Karpas-422 (cell line): ENCODE data around the gene ANKRD16. TPM values are rescaled to one million over a fixed set of nuclear protein-coding genes. Genes with fewer than 3 reads are reported as not detected.

ENCODE experiments used
- DNase-seq: peaks from one replicate; pipeline ENCODE4 v3.0.0-alpha.2; 2015
- H2AFZ ChIP-seq: fragments of 200-600 bp; sonication (generic); 2 replicates; pipeline ENCODE4 v1.6.1; 2014; ENCODE audit warnings: antibody characterized with exemption, low read length, mixed read lengths
- H3K27ac ChIP-seq: fragments of 200-600 bp; sonication (generic); 2 replicates; pipeline ENCODE4 v1.5.1; 2014; ENCODE audit warnings: mild to moderate bottlenecking, low read length, moderate library complexity
- H3K27me3 ChIP-seq: fragments of 200-600 bp; sonication (generic); 2 replicates; pipeline ENCODE4 v1.6.1; 2014; ENCODE audit warnings: low read length, mixed read lengths
- H3K36me3 ChIP-seq: fragments of 200-600 bp; sonication (generic); 2 replicates; pipeline ENCODE4 v1.6.1; 2014; ENCODE audit warnings: low read length, mixed read lengths; ENCODE audit not compliant: insufficient read depth
- H3K4me1 ChIP-seq: fragments of 200-600 bp; sonication (generic); 2 replicates; pipeline ENCODE4 v1.6.1; 2014; ENCODE audit warnings: mild to moderate bottlenecking, low read length, mixed read lengths
- H3K4me2 ChIP-seq: fragments of 200-600 bp; sonication (generic); 2 replicates; pipeline ENCODE4 v1.6.1; 2014; ENCODE audit warnings: low read length, low read depth, mild to moderate bottlenecking; ENCODE audit not compliant: poor library complexity, severe bottlenecking
- H3K4me3 ChIP-seq: fragments of 200-600 bp; sonication (generic); 2 replicates; pipeline ENCODE4 v1.5.1; 2014; ENCODE audit warnings: mild to moderate bottlenecking, antibody characterized with exemption, low read length, mixed read lengths
- H3K79me2 ChIP-seq: fragments of 200-600 bp; sonication (generic); 2 replicates; pipeline ENCODE4 v1.6.1; 2014; ENCODE audit warnings: mild to moderate bottlenecking, low read length, mixed read lengths
- H3K9ac ChIP-seq: fragments of 200-600 bp; sonication (generic); 2 replicates; pipeline ENCODE4 v1.6.0; 2014; ENCODE audit warnings: low read length
- H3K9me2 ChIP-seq: fragments of 200-600 bp; sonication (generic), shearing (Covaris generic); replicated peaks from 2 replicates; pipeline ENCODE4 v1.6.0; 2014; ENCODE audit warnings: mild to moderate bottlenecking, low read length, moderate library complexity; ENCODE audit not compliant: insufficient read depth
- H3K9me3 ChIP-seq: fragments of 300-700, 200-600 bp; sonication (generic); 2 replicates; pipeline ENCODE4 v1.6.1; 2014; ENCODE audit warnings: low read length, mixed read lengths
- H4K20me1 ChIP-seq: fragments of 200-600 bp; sonication (generic); 2 replicates; pipeline ENCODE4 v1.6.1; 2014; ENCODE audit warnings: mild to moderate bottlenecking, antibody characterized with exemption, low read length, low read depth; ENCODE audit not compliant: insufficient read depth
- total RNA-seq: library from RNA; depleted of rRNA; stranded (reverse); fragments of >200 nt; shearing (Covaris generic); gene quantifications from 2 replicates; pipeline ENCODE4 v1.2.3, GENCODE V29; 2014; ENCODE audit warnings: low replicate concordance

The ANKRD16 gene
- total RNA-seq, 1 experiment from 2014 or later = 12.8 TPM

GRCh38 chr10:5835446-5836095, 54.1 kb downstream of the ANKRD16 start:
- H3K4me3 ChIP-seq = no peak overlapping the region
- no peak for DNase-seq
- H3K27me3 ChIP-seq = no peaks in the 10 kb centered on the region
- no peaks in the 10 kb centered on the region for H3K9me3 ChIP-seq
- H3K79me2 ChIP-seq = no peaks in the 10 kb centered on the region
- H4K20me1 ChIP-seq = no peaks in the 10 kb centered on the region
- H2AFZ ChIP-seq = no peak overlapping the region
- H3K9me2 ChIP-seq = no peaks in the 10 kb centered on the region
- H3K4me2 ChIP-seq = no peak overlapping the region
- no peaks in the 10 kb centered on the region for H3K36me3 ChIP-seq
- no peak overlapping the region for H3K27ac ChIP-seq
- no peak overlapping the region for H3K9ac ChIP-seq
- peaks cover 12% of the 10 kb centered on the region for H3K4me1 ChIP-seq

GRCh38 chr10:5833814-5834213, 55.9 kb downstream of the ANKRD16 start:
- H3K27ac ChIP-seq = no peak overlapping the region
- no peak overlapping the region for H2AFZ ChIP-seq
- H3K9ac ChIP-seq = no peak overlapping the region
- no peaks in the 10 kb centered on the region for H3K4me1 ChIP-seq
- no peaks in the 10 kb centered on the region for H3K9me2 ChIP-seq
- no peaks in the 10 kb centered on the region for H4K20me1 ChIP-seq
- no peak overlapping the region for H3K4me2 ChIP-seq
- H3K4me3 ChIP-seq = no peak overlapping the region
- no peaks in the 10 kb centered on the region for H3K9me3 ChIP-seq
- no peak for DNase-seq
- no peaks in the 10 kb centered on the region for H3K79me2 ChIP-seq
- H3K27me3 ChIP-seq = no peaks in the 10 kb centered on the region
- no peaks in the 10 kb centered on the region for H3K36me3 ChIP-seq

- H3K4me3 ChIP-seq = no peak overlapping the region
- no peak overlapping the region for H3K4me2 ChIP-seq
- DNase-seq = no peak
- H3K79me2 ChIP-seq = no peaks in the 10 kb centered on the region
- H3K9me3 ChIP-seq = no peaks in the 10 kb centered on the region
- no peaks in the 10 kb centered on the region for H4K20me1 ChIP-seq
- H3K4me1 ChIP-seq = no peaks in the 10 kb centered on the region
- no peak overlapping the region for H3K27ac ChIP-seq
- no peaks in the 10 kb centered on the region for H3K36me3 ChIP-seq
- no peak overlapping the region for H3K9ac ChIP-seq
- no peaks in the 10 kb centered on the region for H3K9me2 ChIP-seq
- no peak overlapping the region for H2AFZ ChIP-seq
- H3K27me3 ChIP-seq = no peaks in the 10 kb centered on the region
These were observed 56.7 kb downstream of the ANKRD16 start for GRCh38 chr10:5832946-5833345.

GRCh38 chr10:5831446-5831782, 58.3 kb downstream of the ANKRD16 start:
- Histone ChIP-seq H3K4me2 (no peak overlapping the region), H3K79me2 (no peaks in the 10 kb centered on the region), H3K9me2 (no peaks in the 10 kb centered on the region), H3K9me3 (no peaks in the 10 kb centered on the region), H3K27me3 (no peaks in the 10 kb centered on the region), H2AFZ (no peak overlapping the region), H4K20me1 (no peaks in the 10 kb centered on the region), H3K36me3 (no peaks in the 10 kb centered on the region), H3K27ac (no peak overlapping the region), H3K4me3 (no peak overlapping the region), H3K4me1 (no peaks in the 10 kb centered on the region), H3K9ac (no peak overlapping the region)
- DNase-seq = no peak

GRCh38 chr10:5830629-5831445, 58.9 kb downstream of the ANKRD16 start:
- H3K4me2 ChIP-seq = no peak overlapping the region
- DNase-seq = no peak
- H3K27me3 ChIP-seq = no peaks in the 10 kb centered on the region
- H4K20me1 ChIP-seq = no peaks in the 10 kb centered on the region
- no peaks in the 10 kb centered on the region for H3K9me3 ChIP-seq
- H3K27ac ChIP-seq = no peak overlapping the region
- H3K36me3 ChIP-seq = no peaks in the 10 kb centered on the region
- no peaks in the 10 kb centered on the region for H3K4me1 ChIP-seq
- H2AFZ ChIP-seq = no peak overlapping the region
- H3K79me2 ChIP-seq = no peaks in the 10 kb centered on the region
- no peak overlapping the region for H3K9ac ChIP-seq
- no peak overlapping the region for H3K4me3 ChIP-seq
- H3K9me2 ChIP-seq = no peaks in the 10 kb centered on the region

GRCh38 chr10:5829267-5829666, 60.4 kb downstream of the ANKRD16 start:
- H3K4me3 ChIP-seq = no peak overlapping the region
- no peak overlapping the region for H3K9ac ChIP-seq
- no peaks in the 10 kb centered on the region for H3K9me2 ChIP-seq
- no peak overlapping the region for H3K27ac ChIP-seq
- no peak overlapping the region for H3K4me2 ChIP-seq
- H3K27me3 ChIP-seq = no peaks in the 10 kb centered on the region
- no peaks in the 10 kb centered on the region for H3K9me3 ChIP-seq
- no peak overlapping the region for H2AFZ ChIP-seq
- DNase-seq = no peak
- H3K4me1 ChIP-seq = no peaks in the 10 kb centered on the region
- no peaks in the 10 kb centered on the region for H3K36me3 ChIP-seq
- no peaks in the 10 kb centered on the region for H3K79me2 ChIP-seq
- no peaks in the 10 kb centered on the region for H4K20me1 ChIP-seq

GRCh38 chr10:5828725-5829124, 61.0 kb downstream of the ANKRD16 start:
- Histone ChIP-seq H3K27me3 (no peaks in the 10 kb centered on the region), H4K20me1 (no peaks in the 10 kb centered on the region), H3K9me2 (no peaks in the 10 kb centered on the region), H3K4me3 (no peak overlapping the region), H3K79me2 (no peaks in the 10 kb centered on the region), H2AFZ (no peak overlapping the region), H3K4me2 (no peak overlapping the region), H3K9me3 (no peaks in the 10 kb centered on the region), H3K36me3 (no peaks in the 10 kb centered on the region), H3K9ac (no peak overlapping the region), H3K4me1 (no peaks in the 10 kb centered on the region), H3K27ac (no peak overlapping the region)
- no peak for DNase-seq

GRCh38 chr10:5827841-5828240, 61.9 kb downstream of the ANKRD16 start:
- H3K4me2 ChIP-seq = no peak overlapping the region
- H3K36me3 ChIP-seq = no peaks in the 10 kb centered on the region
- no peak overlapping the region for H2AFZ ChIP-seq
- no peak for DNase-seq
- H3K9me2 ChIP-seq = no peaks in the 10 kb centered on the region
- no peaks in the 10 kb centered on the region for H3K27me3 ChIP-seq
- H3K79me2 ChIP-seq = no peaks in the 10 kb centered on the region
- no peaks in the 10 kb centered on the region for H3K4me1 ChIP-seq
- H3K27ac ChIP-seq = no peak overlapping the region
- no peak overlapping the region for H3K4me3 ChIP-seq
- no peak overlapping the region for H3K9ac ChIP-seq
- no peaks in the 10 kb centered on the region for H4K20me1 ChIP-seq
- no peaks in the 10 kb centered on the region for H3K9me3 ChIP-seq
